Measurements from ENCODE around the gene TEX44.
"Not testable (repeated sequence)": the region's sequence is repeated elsewhere in the genome, so short reads cannot be mapped to it uniquely, and the experiment has no call there.

TEX44 gene

DNA sequence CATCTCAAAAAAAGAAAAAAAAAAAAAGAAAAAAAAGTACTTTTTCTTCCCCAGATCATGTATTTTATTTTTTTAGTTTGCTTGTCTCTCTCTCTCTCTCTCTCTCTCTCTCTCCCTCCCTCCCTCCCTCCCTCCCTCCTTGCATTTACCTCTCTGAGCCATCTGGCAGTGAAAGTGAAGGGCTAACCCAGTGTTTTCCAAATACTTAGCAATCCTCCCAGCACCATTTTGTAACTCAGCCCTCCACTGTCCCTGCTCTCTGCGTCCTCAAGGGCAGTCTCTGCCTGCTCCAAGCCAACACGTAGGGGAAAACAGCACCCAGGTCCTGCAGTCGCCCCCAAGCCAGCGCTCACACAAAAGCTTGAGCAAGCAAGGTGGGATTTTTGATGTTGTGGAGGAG lies 19.6 kb upstream of the TEX44 start:
- DNase-seq: no peak

DNA sequence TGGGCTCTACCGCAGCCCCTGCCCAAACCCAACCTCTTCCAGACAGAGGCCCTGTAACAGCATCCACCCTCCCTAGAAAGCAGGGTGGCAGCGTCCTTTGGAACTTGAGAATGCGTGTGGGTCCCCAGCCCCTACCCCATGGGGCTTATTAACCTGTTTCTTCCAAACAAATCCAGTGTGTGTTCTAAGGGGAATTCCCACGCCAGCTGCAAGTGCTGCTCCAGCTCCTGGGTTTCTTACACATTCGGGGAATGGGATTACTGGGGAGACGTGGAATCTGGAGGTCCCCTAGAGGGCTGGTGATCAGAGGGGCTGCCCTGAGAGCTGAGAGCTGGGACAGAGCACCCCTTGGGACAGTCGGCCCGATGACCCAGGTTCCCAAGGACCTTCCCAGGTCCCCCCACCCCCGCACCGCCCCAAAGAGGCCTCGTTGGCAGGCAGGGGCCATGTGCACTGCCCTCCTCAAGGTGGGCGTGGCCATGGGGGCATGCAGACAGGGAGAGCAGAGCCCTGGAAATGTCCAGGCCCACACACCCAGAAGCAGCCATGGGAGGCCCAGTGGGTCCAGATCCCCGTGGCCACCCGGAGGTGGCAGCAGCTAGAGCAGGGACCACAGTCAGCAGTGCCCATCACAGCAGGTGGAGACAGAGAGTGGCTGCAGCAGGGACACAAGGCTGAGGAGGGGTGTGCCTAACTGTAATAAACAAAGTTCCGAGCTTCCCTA lies 18.8 kb upstream of the TEX44 start:
- DNase-seq: no peak

DNA sequence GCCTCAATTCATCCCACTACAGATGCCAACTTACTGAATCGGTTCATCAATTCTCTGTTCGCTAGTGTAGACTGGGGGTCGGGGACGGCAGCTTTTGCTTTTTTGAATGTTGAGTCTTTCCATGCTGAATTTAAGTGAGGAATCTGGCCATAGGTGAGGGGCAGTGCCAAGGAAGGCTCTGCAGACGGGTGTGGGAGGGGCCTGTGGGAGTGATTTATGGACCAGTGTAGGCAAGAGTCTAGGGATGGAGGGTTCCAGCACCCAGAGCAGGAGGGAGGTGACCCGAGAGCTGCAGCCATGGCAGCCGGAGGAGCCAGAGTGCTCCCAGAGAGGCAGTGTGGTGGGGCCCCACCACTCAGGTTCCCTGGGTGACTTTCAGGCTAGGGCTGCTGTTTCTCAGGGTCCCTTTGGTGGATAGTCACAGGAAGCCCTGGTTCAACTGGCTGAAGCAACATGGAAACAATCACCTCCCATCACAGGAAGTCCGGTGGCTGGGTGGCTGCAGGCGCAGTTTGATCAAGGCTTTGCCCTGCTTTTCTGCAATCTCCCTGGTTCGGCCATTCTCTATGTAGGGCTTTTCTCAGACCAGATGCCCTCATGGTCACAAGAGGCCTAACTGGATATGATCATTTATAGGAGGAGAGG lies 16.9 kb upstream of the TEX44 start:
- no peak for DNase-seq

DNA sequence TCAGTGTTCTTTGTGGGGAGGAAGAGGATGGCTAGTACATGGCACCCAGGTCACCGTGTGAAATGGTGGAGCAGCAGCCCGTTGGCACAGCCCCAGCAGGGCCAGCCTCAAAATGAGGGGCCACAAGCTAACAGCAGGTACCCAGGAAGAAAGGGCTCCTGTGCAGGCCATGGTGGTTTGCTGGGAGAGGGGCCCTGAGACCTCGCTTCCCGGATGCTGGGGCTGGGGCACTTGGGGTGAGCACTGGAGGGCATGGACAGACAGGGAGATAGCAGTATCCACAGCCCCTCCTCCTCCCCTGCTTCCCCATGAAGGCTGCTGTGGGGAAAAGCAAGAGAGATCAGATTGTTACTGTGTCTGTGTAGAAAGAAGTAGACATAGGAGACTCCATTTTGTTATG lies 16.2 kb upstream of the TEX44 start:
- no peak for DNase-seq

DNA sequence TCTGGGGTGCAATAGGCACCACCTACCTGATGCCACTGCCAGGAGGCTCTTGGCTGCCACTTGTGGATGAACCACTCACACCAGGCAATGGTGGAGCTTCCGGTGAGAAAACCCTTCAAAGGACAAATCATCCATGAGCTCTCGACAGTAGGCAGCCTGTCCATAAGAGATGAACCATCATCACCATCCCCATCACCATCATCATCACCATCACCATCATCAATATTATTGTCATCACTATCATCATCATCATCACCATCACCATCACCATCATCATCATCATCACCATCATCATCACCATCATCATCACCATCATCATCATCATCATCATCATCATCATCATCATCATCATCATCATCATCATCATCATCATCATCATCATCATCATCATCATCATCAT lies 14.0 kb upstream of the TEX44 start:
- not testable (repeated sequence) for DNase-seq

DNA sequence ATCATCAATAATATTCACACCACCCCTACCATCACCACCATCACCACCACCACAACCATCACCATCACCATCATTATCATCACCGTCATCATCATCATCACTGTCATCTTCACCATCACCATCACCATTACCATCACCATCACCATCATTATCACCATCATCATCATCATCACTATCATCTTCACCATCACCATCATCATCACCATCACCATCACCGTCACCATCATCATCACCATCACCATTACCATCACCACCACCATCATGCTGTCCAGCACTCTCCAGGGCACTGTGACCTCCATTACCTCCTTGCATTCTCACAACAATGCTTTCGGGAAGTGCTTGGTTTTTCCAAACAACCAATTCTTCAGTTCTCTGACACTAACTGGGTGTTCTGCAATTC lies 13.1 kb upstream of the TEX44 start:
- DNase-seq: no peak

DNA sequence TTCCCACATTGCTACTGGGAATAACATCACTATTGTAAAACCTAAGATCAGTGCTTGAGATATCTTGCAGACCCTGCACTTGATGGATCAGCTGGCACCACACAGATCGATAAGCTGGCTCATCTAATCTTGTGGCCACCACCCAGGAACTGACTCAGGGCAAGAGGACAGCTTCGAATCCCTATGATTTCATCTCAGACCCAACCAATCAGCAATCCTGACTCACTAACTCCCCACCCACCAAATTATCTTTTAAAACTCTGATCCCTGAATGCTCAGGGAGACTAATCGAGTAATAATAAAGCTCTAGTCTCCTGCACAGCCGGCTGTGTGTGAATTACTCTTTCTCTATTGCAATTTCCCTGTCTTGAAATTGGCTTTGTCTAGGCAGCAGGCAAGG lies 11.3 kb upstream of the TEX44 start:
- no peak for DNase-seq

DNA sequence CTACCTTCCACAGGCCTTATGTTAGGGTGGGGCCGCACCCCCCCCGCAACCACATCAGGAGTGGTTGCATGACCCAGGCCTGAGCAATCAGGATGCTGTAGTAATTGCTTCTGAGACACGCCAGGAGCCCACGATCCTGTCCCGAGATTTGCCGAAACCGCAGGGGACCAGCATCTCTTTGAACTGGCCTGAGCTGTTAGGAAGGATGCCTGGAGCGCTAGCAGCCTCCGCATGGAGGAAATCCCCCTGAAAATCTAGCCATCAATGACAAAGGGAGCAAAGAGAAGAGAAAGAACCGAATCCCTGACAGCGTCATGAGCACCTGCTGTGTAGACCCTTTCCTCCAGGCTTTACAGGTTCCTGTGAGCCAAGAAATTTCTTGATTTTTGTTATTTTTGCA lies 8.7 kb upstream of the TEX44 start:
- DNase-seq: no peak

DNA sequence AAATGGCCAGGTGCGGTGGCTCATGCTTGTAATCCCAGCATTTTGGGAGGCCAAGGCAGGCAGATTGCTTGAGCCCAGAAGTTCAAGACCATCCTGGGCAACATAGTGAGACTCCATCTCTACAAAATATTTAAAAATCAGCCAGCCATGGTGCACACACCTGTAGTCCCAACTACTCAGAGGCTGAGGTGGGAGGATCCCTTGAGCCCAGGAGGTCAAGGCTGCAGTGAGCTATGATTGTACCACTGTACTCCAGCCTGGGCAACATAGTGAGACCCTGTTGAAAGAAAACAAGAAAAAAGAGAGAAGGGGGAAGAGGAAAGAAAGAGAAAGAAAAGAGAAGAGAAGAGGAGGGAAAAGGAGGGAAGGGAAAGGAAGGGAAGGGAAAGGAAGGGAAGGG lies 4.9 kb upstream of the TEX44 start:
- not testable (repeated sequence) for DNase-seq

DNA sequence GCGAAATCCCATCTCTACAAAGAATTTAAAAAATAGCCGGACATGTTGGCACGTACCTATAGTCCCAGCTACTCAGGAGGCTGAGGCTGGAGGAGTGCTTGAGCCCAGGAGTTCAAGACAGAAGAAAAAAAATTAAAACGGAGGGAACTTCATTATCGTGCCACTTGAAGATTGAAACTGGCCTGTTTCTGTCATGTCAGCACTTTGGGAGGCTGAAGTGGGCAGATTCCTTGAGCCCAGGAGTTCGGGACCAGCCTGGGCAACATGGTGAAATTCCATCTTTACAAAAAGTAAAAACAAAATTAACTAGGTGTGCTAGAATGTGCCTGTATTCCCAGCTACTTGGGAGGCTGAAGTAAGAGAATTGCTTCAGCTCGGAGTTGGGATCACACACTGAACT lies 3.0 kb upstream of the TEX44 start:
- no peak for DNase-seq

DNA sequence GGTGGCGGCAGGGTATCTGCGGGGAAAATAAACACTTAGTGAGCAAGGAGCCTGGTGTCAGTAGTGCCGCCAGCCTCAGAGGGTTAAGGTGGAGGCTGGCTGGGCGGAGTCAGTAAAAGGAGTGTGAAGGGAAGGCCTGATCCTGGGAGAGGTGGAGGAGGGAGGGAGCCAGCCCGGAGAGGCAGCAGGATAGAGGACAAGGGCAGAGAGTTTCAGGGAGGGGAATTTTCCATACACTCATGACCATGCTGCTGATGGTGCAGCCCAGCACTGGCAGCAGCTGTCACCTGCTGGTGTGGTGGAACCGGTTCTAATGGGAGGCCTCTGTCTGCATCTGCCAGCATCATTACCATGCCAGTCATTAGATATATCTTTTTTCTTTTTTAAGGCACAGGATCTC lies 2.0 kb upstream of the TEX44 start:
- no peak for DNase-seq

DNA sequence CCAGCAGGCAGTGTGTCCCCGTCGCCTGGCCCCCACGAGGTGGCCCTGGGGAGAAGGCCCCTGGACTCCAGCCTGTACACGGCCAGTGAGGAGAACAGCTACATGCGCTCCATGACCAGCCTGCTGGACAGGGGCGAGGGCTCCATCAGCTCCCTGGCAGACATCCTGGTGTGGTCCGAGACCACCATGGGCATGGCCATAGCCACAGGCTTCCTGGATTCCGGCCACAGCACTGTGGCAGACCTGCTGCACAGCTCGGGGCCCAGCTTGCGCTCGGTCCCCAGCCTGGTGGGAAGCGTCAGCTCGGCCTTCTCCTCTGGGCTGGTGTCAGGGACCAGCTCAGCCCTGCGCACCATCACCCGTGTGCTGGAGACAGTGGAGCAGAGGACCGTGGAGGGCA lies 1.0 kb downstream of the TEX44 start:
- no peak for DNase-seq

DNA sequence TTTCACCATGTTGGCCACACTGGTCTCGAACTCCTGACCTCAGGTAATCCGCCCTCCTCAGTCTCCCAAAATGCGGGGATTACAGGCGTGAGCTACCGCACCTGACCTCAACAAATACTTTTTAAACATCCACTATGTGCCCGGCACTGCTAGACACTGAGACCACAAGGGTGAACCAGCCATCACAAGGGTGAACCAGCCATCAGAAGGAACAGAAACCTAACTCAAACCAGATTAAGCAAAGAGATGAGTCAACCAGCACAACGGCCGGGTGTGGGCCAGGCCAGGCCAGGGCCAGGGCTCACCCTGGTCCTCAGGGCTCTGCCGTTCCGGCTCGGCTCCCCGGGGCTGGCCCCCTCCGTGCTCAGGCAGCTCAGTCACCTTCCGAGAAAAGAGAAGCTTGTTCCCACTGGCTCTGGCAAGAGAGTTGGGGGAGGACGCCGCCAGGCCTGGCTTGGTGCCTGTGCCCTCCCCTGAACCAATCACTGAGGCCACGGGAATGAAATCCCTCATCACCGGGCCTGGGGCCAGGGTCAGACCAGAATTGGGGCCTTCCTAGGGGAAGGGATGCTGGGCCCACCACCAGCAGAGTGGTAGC lies 4.4 kb downstream of the TEX44 start:
- no peak for DNase-seq

DNA sequence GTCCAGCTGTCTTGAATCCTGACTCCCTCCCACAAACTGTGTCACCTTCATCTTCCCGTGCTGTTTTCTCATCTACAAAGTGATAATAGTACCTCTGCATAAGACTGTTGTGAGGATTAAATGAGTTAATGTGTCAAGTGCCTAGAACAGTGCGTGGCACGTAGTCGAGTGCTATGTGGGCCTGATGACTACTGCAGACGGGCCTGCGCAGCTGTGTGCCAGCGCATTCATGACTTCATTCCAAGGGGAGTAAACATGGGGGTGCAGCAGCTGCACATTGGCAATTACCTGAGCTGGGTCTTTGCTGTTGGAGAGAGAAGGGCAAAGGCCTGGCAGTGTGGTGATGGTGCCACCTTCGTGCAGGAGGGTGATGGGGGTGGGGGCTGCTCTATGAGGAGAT lies 5.0 kb downstream of the TEX44 start:
- DNase-seq: no peak

DNA sequence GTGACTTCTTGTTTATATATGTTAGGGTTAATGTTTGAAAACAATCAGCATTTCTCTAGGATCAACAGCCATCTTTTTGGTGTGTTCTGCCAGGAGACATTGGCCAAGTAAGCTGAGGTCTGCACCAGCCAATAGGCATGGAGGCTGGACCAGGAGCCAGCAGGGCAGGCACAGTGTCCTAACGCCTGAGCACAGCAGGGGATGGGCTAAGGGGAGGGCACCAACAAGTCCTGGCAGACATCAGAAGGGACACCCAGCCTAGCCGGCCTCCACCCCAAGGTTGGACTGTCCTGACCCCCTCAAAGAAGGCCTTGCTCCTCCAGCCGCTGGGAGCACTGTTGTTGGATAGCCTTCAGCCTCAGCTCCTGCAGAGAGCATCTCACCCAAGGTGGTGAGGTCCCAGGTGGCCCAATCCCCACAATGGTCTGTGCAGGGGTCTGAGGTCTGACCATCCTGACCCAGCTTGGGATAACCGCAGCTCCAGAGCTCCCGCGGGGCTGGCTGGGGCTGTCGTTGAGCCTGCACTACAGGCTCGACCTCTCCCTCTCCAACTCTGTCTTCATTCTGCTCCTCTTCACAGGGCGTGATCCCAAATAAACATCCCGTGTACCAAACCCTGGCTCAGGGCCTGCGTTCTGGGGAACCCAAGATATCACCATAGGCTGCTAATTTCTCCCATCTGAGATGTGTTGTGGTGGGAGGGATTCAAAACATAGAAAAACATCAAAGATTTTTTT lies 8.1 kb downstream of the TEX44 start:
- no peak for DNase-seq

DNA sequence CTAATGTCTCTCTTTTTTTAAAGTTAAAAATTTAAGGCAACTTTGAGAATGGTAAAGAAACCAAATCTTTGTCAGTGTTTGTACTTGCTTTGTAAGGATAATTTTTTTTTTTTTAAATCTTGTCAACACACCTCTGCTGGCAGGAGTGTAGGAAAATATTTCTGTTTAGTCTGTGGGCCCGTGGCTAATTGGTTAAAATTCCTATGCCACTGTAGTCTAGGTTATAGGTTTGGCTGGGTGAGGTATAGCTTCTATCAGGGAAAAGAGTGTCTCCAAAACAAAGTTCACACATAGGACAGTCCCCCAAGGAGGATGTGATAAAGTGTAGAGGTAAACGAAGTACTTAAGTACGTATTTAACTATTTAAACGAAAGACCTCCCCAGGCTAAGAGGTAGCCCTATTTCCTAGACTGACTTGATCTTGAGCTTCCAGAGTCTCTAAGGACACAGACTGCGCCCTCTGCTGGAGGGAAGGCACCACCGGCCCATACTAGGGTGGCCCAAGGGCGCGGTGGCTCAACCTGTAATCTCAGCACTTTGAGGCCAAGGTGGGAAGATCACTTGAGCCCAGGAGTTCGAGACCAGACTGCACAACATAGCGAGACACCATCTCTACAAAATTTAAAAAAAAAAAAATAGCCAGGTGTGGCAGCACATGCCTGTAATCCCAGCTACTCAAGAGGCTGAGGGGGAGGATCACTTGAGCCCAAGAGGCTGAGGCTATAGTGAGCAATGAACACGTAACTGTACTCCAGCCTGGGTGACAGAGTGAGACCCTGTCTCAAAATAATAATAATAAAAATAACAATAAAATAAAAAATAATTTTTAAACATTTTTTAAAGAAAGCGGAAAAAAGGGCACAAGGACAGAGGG lies 8.9 kb downstream of the TEX44 start:
- DNase-seq: peak; percentile 43

DNA sequence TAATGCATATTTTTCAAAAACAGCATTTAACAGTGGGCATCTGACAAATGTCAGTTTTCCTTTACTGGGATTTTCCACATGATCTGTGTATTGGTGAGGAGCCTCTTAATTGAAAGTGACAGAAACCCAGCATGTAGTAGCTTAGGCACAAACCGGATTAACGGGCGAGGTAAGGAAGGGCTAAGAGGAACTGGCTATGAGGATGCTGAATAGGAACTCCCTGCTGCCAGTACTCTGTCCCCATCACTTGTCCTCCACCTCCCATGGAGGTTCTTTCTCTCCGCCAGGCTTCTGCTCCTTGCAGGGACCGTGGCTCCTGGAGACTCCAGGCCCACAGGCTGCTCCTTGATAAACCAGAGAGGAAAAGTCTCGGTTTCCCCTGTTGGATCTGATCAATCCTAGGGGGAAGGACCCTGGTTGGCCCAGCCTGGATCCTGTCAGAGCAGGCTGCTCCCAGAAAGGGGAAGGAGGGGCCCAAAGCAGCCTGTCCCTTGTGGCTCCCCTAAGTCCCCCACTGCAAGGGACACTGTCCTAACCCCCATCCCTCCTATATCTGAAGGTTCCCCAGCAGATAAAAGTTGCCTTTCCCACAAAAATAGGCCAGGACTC lies 10.3 kb downstream of the TEX44 start:
- no peak for DNase-seq

DNA sequence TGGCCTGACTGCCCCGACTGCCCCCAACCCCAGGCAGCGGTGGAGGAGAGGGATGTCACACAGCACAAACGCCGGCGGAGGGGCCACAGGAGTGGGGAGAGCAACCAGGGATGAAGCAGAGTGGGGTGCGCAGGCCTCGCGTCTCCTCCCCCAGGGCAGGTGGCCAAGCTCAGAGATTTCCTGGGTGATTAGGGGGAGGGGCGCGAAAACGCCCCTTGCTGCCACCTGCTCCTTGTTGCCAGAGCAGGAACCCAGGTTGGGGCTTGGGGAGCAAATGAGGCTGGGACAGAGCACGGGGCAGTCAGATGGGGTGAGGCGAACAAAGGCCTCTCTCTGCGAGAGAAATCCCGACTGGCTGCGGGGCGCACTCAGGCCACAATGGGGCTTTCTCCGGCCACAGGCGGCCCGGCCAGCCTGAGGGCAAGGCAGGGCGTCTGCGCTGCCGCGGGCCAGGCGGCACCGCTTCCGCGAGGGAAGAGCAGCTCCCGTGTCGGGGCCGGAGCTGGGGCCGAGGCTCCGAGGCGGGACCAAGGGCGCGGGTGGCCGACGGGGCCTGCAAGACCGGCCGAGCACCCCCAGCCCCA lies 11.5 kb downstream of the TEX44 start:
- no peak for DNase-seq

DNA sequence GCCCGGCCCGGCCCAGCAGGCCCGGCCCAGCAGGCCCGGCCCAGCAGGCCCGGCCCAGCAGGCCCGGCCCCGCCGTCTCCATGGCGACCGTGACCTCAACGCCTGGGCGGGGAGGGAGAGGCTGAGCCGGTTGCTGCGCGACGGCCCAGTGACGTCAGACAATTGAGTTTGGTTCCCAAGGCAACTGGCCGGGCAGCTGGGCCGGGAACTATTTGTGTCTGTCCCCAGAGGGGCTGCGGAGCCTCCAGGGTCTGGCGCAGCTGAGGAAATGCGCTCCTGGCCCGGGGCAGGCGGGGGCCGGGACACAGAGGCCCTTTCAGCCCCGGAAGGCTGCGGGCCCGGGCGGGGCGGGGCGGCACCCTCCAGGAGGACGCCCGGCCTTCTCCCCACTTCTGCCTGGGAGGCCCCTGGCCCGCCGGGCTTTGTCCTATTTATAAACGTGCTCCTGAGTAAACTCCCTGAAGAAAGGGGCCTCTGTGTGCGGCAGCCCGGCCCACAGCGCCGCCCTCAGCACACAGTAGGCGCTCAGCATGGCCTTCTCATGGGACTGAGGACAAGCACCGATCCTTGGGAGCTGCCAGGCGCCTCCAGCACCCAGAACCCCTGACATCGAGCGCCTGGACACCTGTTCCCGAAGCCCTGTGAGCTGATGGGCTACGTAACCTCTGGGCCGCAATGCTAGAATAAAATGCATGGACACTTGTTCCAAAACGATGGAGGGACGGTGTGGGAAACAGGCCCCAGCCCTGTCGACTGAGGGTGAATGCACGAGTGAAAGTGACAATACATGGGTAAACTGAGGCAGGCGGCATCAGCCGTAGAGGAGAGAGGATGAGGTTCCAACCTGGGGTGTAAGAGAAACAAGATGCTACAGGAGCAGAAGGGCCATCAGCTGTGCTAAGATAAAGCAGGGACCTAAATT lies 12.3 kb downstream of the TEX44 start:
- peak; percentile 90 for DNase-seq

DNA sequence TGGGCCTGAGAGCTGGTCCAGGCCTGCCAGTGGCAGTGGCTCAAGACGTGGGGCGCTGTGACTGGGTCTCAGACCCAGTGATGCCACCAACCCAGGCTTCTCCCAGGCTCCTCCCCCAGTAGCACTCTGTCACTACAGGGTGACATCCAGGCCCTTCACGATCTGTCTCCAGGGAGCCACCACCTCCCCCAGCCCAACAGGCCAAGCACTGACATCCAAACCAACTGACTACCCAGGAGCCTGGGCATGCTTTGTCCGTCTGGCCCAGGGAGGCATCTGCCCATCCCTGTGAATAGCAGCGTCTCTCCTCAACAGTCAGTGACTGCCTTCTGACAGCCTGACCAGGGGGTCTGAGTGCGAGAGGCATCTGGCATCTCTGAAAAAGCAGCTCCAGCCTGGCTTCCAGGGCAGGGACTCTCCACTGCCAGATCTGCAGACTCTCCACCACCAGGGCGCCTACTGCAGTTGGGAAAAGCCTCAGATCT lies 13.0 kb downstream of the TEX44 start:
- DNase-seq: no peak

DNA sequence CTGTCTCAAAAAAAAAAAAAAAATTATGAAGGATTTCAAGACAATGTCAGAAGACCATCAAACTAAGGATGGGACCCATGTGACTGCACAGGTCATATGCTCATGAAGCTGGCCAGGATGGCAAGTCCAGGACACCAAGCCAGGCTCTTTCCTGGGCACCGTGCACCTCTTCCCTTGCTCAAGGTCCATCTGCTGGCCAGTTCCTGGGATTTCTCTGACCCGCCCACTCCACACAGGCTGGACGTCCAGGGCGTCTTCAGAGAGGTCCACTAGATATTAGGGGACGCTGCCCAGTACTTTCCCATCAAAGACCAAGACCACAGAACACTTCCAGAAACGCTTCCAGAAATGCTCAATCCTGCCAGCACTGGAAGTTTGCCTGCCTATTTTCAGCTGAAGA lies 14.3 kb downstream of the TEX44 start:
- DNase-seq: no peak
